OCI-LY1 (cell line): ENCODE measurements around the gene TSPOAP1.

Source experiments
- EZH2 ChIP-seq: fragments of 200-600 bp; sonication (generic), shearing (Covaris generic); IDR thresholded peaks from 2 replicates; pipeline ENCODE4 v1.8.0; 2017; ENCODE audit warnings: borderline replicate concordance, mixed run types, mild to moderate bottlenecking, antibody characterized with exemption, low read length, moderate library complexity, mixed read lengths
- TF ChIP-seq, protein P1 (sequence below): fragments of 200-600 bp; sonication (generic), shearing (Covaris generic); IDR thresholded peaks from 2 replicates; pipeline ENCODE4 v1.5.1; 2017; ENCODE audit warnings: mild to moderate bottlenecking, antibody characterized with exemption, low read length, moderate library complexity, mixed read lengths

DNA sequence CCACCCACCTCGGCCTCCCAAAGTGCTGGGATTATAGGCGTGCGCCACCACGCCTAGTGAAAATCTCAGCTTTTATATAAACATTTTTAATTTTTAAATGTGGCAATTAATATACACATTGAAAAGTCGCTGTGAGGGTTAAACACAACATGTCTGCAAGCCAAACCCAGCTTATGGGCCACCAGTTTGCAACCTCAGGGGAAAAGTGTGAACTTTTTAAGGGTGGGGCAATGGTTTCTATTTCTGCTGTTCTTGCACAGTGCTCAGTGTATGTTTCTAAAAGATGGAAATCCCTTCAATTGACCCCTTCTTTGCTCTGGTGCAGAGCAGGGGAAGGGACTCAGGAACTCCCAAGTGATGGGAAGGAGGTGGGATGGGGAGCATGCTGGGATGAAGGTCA, 41.7 kb upstream of the TSPOAP1 start:
- TF ChIP-seq, protein P1, sequence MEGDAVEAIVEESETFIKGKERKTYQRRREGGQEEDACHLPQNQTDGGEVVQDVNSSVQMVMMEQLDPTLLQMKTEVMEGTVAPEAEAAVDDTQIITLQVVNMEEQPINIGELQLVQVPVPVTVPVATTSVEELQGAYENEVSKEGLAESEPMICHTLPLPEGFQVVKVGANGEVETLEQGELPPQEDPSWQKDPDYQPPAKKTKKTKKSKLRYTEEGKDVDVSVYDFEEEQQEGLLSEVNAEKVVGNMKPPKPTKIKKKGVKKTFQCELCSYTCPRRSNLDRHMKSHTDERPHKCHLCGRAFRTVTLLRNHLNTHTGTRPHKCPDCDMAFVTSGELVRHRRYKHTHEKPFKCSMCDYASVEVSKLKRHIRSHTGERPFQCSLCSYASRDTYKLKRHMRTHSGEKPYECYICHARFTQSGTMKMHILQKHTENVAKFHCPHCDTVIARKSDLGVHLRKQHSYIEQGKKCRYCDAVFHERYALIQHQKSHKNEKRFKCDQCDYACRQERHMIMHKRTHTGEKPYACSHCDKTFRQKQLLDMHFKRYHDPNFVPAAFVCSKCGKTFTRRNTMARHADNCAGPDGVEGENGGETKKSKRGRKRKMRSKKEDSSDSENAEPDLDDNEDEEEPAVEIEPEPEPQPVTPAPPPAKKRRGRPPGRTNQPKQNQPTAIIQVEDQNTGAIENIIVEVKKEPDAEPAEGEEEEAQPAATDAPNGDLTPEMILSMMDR, result no peak
- no peak for TF ChIP-seq EZH2
